HG02610 (cell line): ENCODE results near the gene THPO.

Source experiments
- ATAC-seq: cut with Tn5 transposase; IDR thresholded peaks from one replicate; pipeline ENCODE4 v1.9.1; 2021; ENCODE audit warnings: mild to moderate bottlenecking, moderate library complexity; ENCODE audit not compliant: unreplicated experiment

Gene THPO

GRCh38 chr3:184384856-184385422 lies 6.9 kb upstream of the THPO start:
- no peak for ATAC-seq

- ATAC-seq, result no peak
Measured at GRCh38 chr3:184384342-184384741, 6.3 kb upstream of the THPO start.

GRCh38 chr3:184383033-184383740 lies 5.2 kb upstream of the THPO start:
- no peak for ATAC-seq

GRCh38 chr3:184382326-184383032 lies 4.5 kb upstream of the THPO start:
- ATAC-seq, result no peak

GRCh38 chr3:184381261-184382224 lies 3.5 kb upstream of the THPO start:
- no peak for ATAC-seq

- ATAC-seq, result no peak
Measured at GRCh38 chr3:184380627-184381260, 2.7 kb upstream of the THPO start.

- no peak for ATAC-seq
Measured at GRCh38 chr3:184380185-184380626, 2.2 kb upstream of the THPO start.

- ATAC-seq, result no peak
Measured at GRCh38 chr3:184379358-184380184, 1.6 kb upstream of the THPO start, which contains the start of gene CHRD. Gene CHRD (plus strand): TSS chr3:184380054. CDS start chr3:184380319, 265 bp downstream.

GRCh38 chr3:184378651-184379357 lies 797 bp upstream of the THPO start:
- no peak for ATAC-seq

GRCh38 chr3:184377374-184377773 lies 633 bp downstream of the THPO start:
- ATAC-seq, result no peak

- ATAC-seq, result no peak
Measured at GRCh38 chr3:184375747-184376461, 2.1 kb downstream of the THPO start.

GRCh38 chr3:184373422-184373821 lies 4.6 kb downstream of the THPO start:
- no peak for ATAC-seq

- no peak for ATAC-seq
Measured at GRCh38 chr3:184372911-184373310, 5.1 kb downstream of the THPO start.

- ATAC-seq, result no peak
Measured at GRCh38 chr3:184372296-184372821, 5.6 kb downstream of the THPO start.

- peak; percentile 85 for ATAC-seq
Measured at GRCh38 chr3:184371570-184372018, 6.4 kb downstream of the THPO start.

GRCh38 chr3:184368586-184369183 lies 9.3 kb downstream of the THPO start:
- ATAC-seq, result no peak

- ATAC-seq, result no peak
Measured at GRCh38 chr3:184368116-184368515, 9.9 kb downstream of the THPO start.
